ENCODE results near the gene ANTXR1.

The ANTXR1 gene

DNA sequence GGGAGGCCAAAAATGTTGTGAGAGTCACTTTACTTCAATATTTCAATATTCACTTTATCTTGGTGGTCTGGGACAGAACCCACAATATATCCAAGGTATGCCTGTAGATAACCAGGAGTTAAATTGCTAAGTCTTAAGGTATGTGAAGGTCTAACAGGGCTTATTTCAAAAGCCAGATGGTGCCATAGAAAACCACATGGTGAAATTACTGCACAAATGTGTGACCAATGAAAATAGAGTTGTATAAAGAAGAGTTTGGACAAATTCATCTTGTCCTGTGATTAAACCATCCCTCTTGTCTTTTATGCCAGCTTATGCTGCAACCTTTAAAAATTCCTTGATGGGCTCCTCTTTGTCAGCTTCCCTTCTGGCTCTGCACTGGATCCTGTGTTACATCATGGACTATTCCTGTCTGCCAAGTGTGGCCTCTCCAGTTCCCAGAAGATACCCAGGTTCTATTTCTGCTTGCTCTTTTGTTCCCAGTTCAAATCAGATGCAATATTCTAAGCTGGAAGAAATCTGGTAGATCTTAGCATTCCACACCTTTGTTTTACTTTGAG, 46.8 kb downstream of the ANTXR1 start:
- no peak for TF ChIP-seq CTCF (IDR thresholded peaks at IDR 0.05; ENCODE audit: borderline replicate concordance, insufficient read depth, low read depth, low read length)
- no peak overlapping the region for H3K4me3 ChIP-seq (ENCODE audit: low read depth, low read length)

DNA sequence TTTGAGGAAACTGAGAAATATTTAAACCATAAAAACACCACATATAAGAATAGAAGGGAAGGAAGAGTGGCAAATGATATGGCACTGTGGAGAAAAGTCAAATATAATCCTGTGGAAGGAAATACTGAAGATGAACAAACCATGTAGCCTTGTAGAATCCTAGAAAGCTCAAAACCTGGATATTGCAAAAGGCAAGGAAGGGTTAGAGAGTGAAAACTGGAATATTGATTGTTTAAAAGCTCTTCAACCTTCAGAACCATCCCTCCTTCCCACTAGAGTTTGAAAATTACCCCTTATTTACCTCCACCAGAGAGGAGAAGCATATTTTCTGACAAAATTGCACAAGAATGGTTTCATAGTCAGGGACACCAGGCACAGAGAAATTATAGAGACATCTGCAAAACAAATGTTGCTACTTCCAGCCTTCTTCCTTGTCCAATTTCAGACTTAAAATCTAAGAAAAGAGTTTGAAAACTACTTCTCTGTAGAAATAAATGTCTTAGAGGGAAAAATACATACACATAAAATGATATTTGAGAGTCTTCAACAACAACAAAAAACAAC, 48.0 kb downstream of the ANTXR1 start:
- H3K4me3 ChIP-seq (ENCODE audit: low read depth, low read length), result no peak overlapping the region
- TF ChIP-seq CTCF (IDR thresholded peaks at IDR 0.05; ENCODE audit: borderline replicate concordance, insufficient read depth, low read depth, low read length), result no peak

GRCh38 chr2:69061525-69061924, 48.5 kb downstream of the ANTXR1 start:
- no peak overlapping the region for H3K4me3 ChIP-seq (ENCODE audit: low read depth, low read length)
- no peak for TF ChIP-seq CTCF (IDR thresholded peaks at IDR 0.05; ENCODE audit: borderline replicate concordance, insufficient read depth, low read depth, low read length)

DNA sequence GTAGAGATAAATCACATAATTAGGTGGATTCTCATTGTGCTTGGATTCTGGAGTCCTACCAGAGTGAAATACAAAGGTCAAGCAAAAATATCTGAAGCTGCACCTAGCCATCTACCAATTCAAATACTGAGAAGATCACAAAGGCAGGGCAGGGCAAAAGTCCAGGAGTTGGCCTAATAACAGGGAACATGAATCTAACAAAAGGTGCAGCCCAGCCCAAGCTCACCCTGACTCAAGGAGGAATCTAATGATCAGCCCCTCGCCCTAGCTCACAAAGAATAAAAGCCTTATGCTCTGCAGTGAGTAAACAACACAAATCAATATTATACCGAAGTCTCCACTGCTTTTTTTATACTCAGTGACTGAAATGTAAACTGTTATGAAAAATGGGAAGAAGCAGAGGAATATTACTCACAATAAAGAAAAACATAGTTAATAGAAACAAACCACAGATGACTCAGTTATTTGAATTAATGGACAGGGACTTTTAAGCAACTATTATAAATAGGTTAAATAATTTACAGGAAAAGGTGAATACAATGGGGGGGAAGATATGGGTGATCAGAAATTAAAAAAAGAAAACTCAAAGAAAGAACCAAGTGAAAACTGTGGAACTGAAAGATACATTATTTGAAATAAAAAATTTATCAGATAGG, 49.5 kb downstream of the ANTXR1 start:
- no peak overlapping the region for H3K4me3 ChIP-seq (ENCODE audit: low read depth, low read length)
- no peak for TF ChIP-seq CTCF (IDR thresholded peaks at IDR 0.05; ENCODE audit: borderline replicate concordance, insufficient read depth, low read depth, low read length)

DNA sequence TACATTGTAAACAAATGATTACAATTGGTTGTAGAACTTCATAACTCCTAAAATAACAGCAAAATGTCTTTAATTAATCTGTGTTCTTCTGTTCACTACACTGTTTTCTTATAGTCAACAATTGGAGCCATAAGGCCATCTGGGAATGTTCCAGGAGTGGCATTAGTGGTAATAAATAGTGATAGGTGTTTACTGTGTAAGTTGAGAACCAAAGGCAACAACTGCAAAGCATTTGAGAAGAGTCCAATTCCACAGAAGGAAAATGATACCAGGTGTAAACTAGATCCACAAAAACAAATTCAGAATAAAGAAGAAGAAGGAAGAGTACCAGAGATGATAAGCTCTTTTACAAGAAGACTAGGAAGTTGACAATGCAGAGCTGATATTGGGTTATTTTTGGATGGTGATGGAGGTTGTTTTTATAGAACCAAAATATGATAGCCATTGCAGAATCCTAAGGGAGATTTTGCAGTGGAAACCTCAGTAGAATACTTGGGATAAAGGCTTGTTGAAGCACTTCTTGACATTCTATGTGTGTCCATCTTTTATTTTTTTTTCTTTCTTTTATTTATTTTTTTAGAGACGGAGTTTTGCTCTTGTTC, 52.9 kb downstream of the ANTXR1 start:
- TF ChIP-seq CTCF (IDR thresholded peaks at IDR 0.05; ENCODE audit: borderline replicate concordance, insufficient read depth, low read depth, low read length), result no peak
- H3K4me3 ChIP-seq (ENCODE audit: low read depth, low read length), result no peak overlapping the region

DNA sequence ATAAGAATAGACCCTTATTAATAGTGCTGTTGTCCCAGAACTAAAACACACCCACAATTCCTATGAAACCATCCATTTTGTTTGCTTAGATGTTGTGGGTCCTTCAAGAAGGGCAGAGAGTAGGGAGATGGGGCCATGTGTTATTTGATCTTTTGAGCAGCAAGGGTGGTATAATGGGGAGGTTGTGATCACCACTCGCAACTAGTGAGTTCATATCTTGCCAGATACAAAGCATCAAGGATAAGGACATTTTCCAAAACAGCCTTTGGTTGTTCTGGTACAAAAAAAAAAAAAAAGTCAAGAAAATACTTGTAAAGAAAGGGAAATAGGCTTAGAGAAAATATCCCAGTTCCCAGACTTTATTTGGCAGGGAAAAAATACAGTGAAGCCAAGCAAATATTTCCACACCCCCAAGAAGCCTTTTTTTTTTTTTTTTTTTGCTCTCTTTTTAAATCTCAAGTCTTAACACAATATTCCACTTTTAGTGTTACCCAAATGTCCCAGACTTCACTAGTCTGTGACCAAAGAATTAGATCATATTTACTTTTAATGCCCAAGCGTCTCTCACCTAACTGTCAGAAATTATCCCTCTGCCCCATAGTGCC, 54.1 kb downstream of the ANTXR1 start:
- no peak overlapping the region for H3K4me3 ChIP-seq (ENCODE audit: low read depth, low read length)
- TF ChIP-seq CTCF (IDR thresholded peaks at IDR 0.05; ENCODE audit: borderline replicate concordance, insufficient read depth, low read depth, low read length), result no peak

Data from GM12875 (cell line).